ENCODE results near the gene GNAQ. TPM values are rescaled to one million over a fixed set of nuclear protein-coding genes. Genes with fewer than 3 reads are reported as not detected.

GNAQ gene
- total RNA-seq, 5 donors from 2014 or later (not counting 1 experiment from before 2014, with no cell fraction given) = 29.3 to 48.4 (median 38.3) TPM

DNA sequence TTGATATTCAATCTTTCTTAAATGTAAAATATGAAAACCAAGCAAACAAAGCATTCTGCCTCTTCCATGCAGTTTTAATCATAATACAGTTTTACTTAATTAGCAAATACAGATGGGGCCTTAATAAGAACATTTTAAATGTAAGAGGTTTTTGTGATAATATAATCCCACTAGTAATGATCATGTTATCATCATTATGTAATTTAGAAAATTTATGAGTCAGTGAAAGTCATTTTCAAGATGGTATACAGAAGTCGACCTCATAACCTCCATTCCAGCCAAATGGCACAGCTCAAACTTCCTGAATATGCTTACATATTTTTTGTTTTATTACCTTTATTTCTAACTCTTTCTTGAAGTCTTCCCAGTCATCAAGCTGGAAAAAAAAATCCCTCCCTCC, 281.3 kb downstream of the GNAQ start:
- H3K27ac Mint-ChIP-seq = no peak overlapping the region

DNA sequence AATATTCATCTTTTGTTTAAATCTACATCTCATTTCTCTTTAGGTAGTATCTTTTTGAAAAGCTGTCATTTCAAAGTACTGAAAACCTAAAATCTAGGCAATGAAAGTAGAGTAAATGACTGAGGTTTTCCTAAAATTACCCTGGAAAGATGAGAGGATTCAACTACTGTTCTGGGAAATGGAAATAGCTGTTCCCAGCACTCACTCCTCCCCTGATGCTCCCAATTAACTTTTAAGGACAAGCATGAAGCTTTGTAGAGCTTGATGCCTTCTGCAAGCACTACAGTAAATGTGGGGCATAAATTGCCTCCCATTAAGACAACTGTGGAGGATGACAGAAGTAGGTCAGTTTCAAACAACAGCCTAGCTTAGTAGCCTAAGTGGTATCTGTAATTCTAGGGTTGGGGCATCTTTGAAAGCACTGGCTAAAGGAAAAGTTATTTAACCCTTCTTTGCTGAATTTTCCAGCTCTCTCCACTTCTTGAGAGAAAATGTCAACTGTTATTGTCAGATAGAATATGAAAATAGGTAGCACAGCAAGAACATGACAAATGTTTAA, 283.3 kb downstream of the GNAQ start:
- Mint-ChIP-seq H3K36me3 (peaks cover 20% of the 10 kb centered on the region), H3K27ac (no peak overlapping the region), H3K9me3 (no peaks in the 10 kb centered on the region), H3K4me3 (no peak overlapping the region), H3K4me1 (peaks cover 39 to 44% (median 39%) of the 10 kb centered on the region in 3 donors), H3K27me3 (no peaks in the 10 kb centered on the region)
- ChIA-PET POLR2A (no interaction called here), CTCF (no interaction called here)
- no peaks in the 10 kb centered on the region for H3K27me3 ChIP-seq (replicated peaks in 1 of 2; ENCODE audit: control insufficient read depth in 2 of 2, extremely low read depth in 1 of 2, insufficient read depth in 2 of 2, low read length in 1 of 2)
- DNase-seq (no peak), ATAC-seq (replicated peaks in 1 of 4) (no peak)
- H3K9me3 ChIP-seq = no peaks in the 10 kb centered on the region
- peaks cover 0 to 11% of the 10 kb centered on the region in 2 experiments for H3K4me1 ChIP-seq (ENCODE audit: control insufficient read depth in 1 of 2, extremely low read depth in 1 of 2, insufficient read depth in 2 of 2, low read length in 2 of 2)
- H3K36me3 ChIP-seq (ENCODE audit: control insufficient read depth in 2 of 2, extremely low read depth in 1 of 2, insufficient read depth in 1 of 2, low read length in 1 of 2) = peaks cover 0 to 2% of the 10 kb centered on the region in 2 donors
- no peak overlapping the region for H3K27ac ChIP-seq (ENCODE audit: low read length)
- H3K4me3 ChIP-seq (ENCODE audit: control insufficient read depth in 1 of 2, extremely low read depth in 1 of 2, low read length in 1 of 2) = no peak overlapping the region

More for the DNA sequence above, 281.3 kb downstream of the GNAQ start:
- H3K36me3 Mint-ChIP-seq = peaks cover 16% of the 10 kb centered on the region
- DNase-seq (no peak), ATAC-seq (replicated peaks in 1 of 4) (no peak)
- WGBS (ENCODE audit: insufficient coverage) = no CpG with 5 or more reads among the region's 1 CpG
- ChIA-PET POLR2A (no interaction called here), CTCF (interaction anchor here (0.5 to 0.6 kb wide), 2 partner anchors 279 to 319 kb away, joined by 3 read pairs; no protein-coding TSS in a partner anchor)
- no peaks in the 10 kb centered on the region for H3K27me3 Mint-ChIP-seq
- no peak overlapping the region for H3K27ac ChIP-seq (ENCODE audit: low read length)
- no peaks in the 10 kb centered on the region for H3K9me3 Mint-ChIP-seq
- peaks cover 32 to 34% (median 34%) of the 10 kb centered on the region in 3 donors for H3K4me1 Mint-ChIP-seq
- H3K36me3 ChIP-seq (ENCODE audit: control insufficient read depth in 2 of 2, extremely low read depth in 1 of 2, insufficient read depth in 1 of 2, low read length in 1 of 2) = no peaks in the 10 kb centered on the region
- H3K27me3 ChIP-seq (replicated peaks in 1 of 2; ENCODE audit: control insufficient read depth in 2 of 2, extremely low read depth in 1 of 2, insufficient read depth in 2 of 2, low read length in 1 of 2) = no peaks in the 10 kb centered on the region
- no peaks in the 10 kb centered on the region for H3K9me3 ChIP-seq
- no peak overlapping the region for H3K4me3 Mint-ChIP-seq
- H3K4me3 ChIP-seq (ENCODE audit: control insufficient read depth in 1 of 2, extremely low read depth in 1 of 2, low read length in 1 of 2) = no peak overlapping the region
- H3K4me1 ChIP-seq (ENCODE audit: control insufficient read depth in 1 of 2, extremely low read depth in 1 of 2, insufficient read depth in 2 of 2, low read length in 2 of 2) = peaks cover 0 to 11% of the 10 kb centered on the region in 2 experiments

DNA sequence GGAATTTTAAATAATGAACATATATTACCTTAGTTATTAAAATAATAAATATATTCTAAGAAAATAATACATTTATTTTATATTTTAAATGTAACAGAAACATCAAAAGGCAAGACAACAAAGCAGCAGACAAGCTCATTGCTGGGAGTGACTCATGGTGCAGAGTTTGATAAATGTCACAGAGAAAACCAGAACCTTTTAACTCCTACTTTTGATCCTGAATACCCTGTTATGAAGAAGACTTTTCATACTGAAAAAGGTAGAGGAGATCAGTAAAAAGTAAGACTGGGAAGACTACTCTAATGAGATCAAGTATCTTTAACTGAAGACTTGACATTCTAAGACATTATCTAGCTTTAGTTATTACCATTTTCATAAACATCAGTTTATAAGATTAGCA, 284.4 kb downstream of the GNAQ start:
- Mint-ChIP-seq H3K9me3 (no peaks in the 10 kb centered on the region), H3K27ac (no peak overlapping the region), H3K27me3 (no peaks in the 10 kb centered on the region), H3K4me1 (peaks cover 37 to 55% (median 39%) of the 10 kb centered on the region in 3 donors), H3K4me3 (no peak overlapping the region), H3K36me3 (peaks cover 24% of the 10 kb centered on the region)
- Histone ChIP-seq H3K36me3 (ENCODE audit: control insufficient read depth in 2 of 2, extremely low read depth in 1 of 2, insufficient read depth in 1 of 2, low read length in 1 of 2) (peaks cover 0 to 2% of the 10 kb centered on the region in 2 donors), H3K27ac (ENCODE audit: low read length) (no peak overlapping the region), H3K27me3 (replicated peaks in 1 of 2; ENCODE audit: control insufficient read depth in 2 of 2, extremely low read depth in 1 of 2, insufficient read depth in 2 of 2, low read length in 1 of 2) (no peaks in the 10 kb centered on the region), H3K9me3 (no peaks in the 10 kb centered on the region), H3K4me3 (ENCODE audit: control insufficient read depth in 1 of 2, extremely low read depth in 1 of 2, low read length in 1 of 2) (no peak overlapping the region), H3K4me1 (ENCODE audit: control insufficient read depth in 1 of 2, extremely low read depth in 1 of 2, insufficient read depth in 2 of 2, low read length in 2 of 2) (peaks cover 0 to 11% of the 10 kb centered on the region in 2 experiments)
- DNase-seq (no peak), ATAC-seq (replicated peaks in 1 of 4) (peak in 1 of 4 experiments; percentile 35)
- CTCF ChIA-PET = no interaction called here
- POLR2A ChIA-PET = no interaction called here

DNA sequence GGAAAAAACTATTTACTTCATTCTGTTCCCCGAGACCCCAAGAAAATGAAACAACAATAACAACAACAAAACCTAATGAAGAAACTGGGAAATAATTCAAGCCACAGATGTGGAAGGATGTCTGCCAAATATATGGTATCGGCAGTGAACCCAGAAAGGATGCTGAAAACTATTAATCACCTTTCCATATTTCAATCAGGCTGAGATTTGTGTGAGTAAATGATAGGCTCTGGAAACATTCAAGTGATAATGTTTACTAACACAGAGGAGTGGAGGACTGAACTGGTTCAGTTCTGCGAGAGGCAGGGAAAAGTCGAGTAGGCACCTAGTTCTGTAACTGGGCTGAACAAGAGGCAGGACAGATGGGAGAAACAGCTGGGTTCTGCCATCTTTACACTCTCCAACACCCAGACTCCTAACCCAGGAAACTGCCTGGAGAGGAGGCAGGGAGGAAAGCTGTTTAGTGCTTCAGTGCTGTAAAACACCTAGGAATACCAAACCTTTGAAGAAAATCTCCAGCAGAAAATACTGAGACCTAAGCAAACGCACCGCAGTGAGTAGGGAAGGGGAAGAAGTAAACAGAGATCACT, 286.7 kb downstream of the GNAQ start:
- DNase-seq (no peak), ATAC-seq (replicated peaks in 1 of 4) (no peak)
- Histone ChIP-seq H3K4me3 (ENCODE audit: control insufficient read depth in 1 of 2, extremely low read depth in 1 of 2, low read length in 1 of 2) (no peak overlapping the region), H3K4me1 (ENCODE audit: control insufficient read depth in 1 of 2, extremely low read depth in 1 of 2, insufficient read depth in 2 of 2, low read length in 2 of 2) (peaks cover 0 to 11% of the 10 kb centered on the region in 2 experiments), H3K36me3 (ENCODE audit: control insufficient read depth in 2 of 2, extremely low read depth in 1 of 2, insufficient read depth in 1 of 2, low read length in 1 of 2) (peaks cover 0 to 2% of the 10 kb centered on the region in 2 donors), H3K27ac (ENCODE audit: low read length) (no peak overlapping the region), H3K27me3 (replicated peaks in 1 of 2; ENCODE audit: control insufficient read depth in 2 of 2, extremely low read depth in 1 of 2, insufficient read depth in 2 of 2, low read length in 1 of 2) (no peaks in the 10 kb centered on the region), H3K9me3 (no peaks in the 10 kb centered on the region)
- Mint-ChIP-seq H3K4me3 (no peak overlapping the region), H3K27me3 (no peaks in the 10 kb centered on the region), H3K4me1 (peaks cover 29 to 47% (median 30%) of the 10 kb centered on the region in 3 donors), H3K36me3 (peaks cover 26% of the 10 kb centered on the region), H3K9me3 (no peaks in the 10 kb centered on the region), H3K27ac (peak overlapping the region in 1 of 2 donors; percentile 1)
- CTCF ChIA-PET = no interaction called here
- POLR2A ChIA-PET = no interaction called here
- no CpG with 5 or more reads among the region's 6 CpGs for WGBS (ENCODE audit: insufficient coverage)

DNA sequence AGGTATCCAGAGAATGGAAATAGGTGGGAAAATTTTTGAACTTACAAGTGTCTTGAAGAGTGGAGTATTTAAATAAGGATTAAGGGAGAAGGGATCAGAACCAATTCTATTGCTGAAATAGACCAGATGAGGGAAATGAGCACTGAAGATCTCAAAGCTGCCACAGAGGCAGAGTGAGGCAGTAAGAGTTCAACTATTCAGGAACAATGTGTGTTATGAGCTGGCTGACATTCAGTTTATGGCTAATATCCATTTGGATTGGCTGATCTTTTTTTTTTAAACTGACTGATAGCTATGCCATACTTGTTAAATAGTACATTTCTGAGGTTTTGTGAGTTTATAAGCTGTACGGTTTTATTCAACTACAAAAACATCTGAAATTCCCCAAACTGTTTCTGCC, 288.2 kb downstream of the GNAQ start:
- Histone ChIP-seq H3K27me3 (replicated peaks in 1 of 2; ENCODE audit: control insufficient read depth in 2 of 2, extremely low read depth in 1 of 2, insufficient read depth in 2 of 2, low read length in 1 of 2) (no peaks in the 10 kb centered on the region), H3K36me3 (ENCODE audit: control insufficient read depth in 2 of 2, extremely low read depth in 1 of 2, insufficient read depth in 1 of 2, low read length in 1 of 2) (peaks cover 0 to 2% of the 10 kb centered on the region in 2 donors), H3K4me3 (ENCODE audit: control insufficient read depth in 1 of 2, extremely low read depth in 1 of 2, low read length in 1 of 2) (no peak overlapping the region), H3K4me1 (ENCODE audit: control insufficient read depth in 1 of 2, extremely low read depth in 1 of 2, insufficient read depth in 2 of 2, low read length in 2 of 2) (peaks cover 0 to 11% of the 10 kb centered on the region in 2 experiments), H3K27ac (ENCODE audit: low read length) (no peak overlapping the region), H3K9me3 (no peaks in the 10 kb centered on the region)
- peaks cover 23% of the 10 kb centered on the region for H3K36me3 Mint-ChIP-seq
- ATAC-seq (replicated peaks in 1 of 4) (no peak), DNase-seq (no peak)
- no peak overlapping the region for H3K27ac Mint-ChIP-seq
- H3K9me3 Mint-ChIP-seq = no peaks in the 10 kb centered on the region
- CTCF ChIA-PET = no interaction called here
- H3K27me3 Mint-ChIP-seq = no peaks in the 10 kb centered on the region
- H3K4me3 Mint-ChIP-seq = no peak overlapping the region
- POLR2A ChIA-PET = interaction anchor here in 1 of 2 donors (0.6 kb wide), 1 partner anchor 610 kb away, joined by 5 read pairs; no protein-coding TSS in a partner anchor
- peaks cover 29 to 47% (median 29%) of the 10 kb centered on the region in 3 donors for H3K4me1 Mint-ChIP-seq
- no CpG with 5 or more reads among the region's 1 CpG for WGBS (ENCODE audit: insufficient coverage)

DNA sequence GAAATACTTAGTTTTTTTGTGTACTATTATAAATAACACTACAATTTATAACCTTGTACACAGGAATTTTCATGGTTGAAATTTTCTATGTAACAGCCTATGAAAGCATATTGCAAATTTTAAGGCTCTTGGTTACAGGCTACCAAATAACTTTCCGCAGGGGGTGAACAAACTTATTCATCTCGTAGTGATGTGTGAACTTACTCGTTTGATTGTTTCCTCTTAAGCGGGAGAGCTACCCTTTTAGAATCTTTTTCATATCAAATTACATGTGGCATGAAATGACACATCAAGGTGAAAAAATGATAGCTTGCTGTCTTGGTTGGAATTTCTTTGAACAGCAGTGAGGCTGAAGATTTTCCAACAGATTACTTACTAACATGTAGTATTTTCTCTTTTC, 292.7 kb downstream of the GNAQ start:
- ChIA-PET CTCF (interaction anchor here (0.6 to 1.3 kb wide), 2 partner anchors 38 to 283 kb away, joined by 3 to 5 read pairs; no protein-coding TSS in a partner anchor), POLR2A (interaction anchor here in 1 of 2 donors (0.7 kb wide), 1 partner anchor 380 kb away, joined by 4 read pairs; no protein-coding TSS in a partner anchor)
- no peak overlapping the region for H3K27ac Mint-ChIP-seq
- Histone ChIP-seq H3K36me3 (ENCODE audit: control insufficient read depth in 2 of 2, extremely low read depth in 1 of 2, insufficient read depth in 1 of 2, low read length in 1 of 2) (no peaks in the 10 kb centered on the region), H3K4me3 (ENCODE audit: control insufficient read depth in 1 of 2, extremely low read depth in 1 of 2, low read length in 1 of 2) (no peak overlapping the region), H3K27me3 (replicated peaks in 1 of 2; ENCODE audit: control insufficient read depth in 2 of 2, extremely low read depth in 1 of 2, insufficient read depth in 2 of 2, low read length in 1 of 2) (no peaks in the 10 kb centered on the region), H3K27ac (ENCODE audit: low read length) (no peak overlapping the region), H3K9me3 (no peaks in the 10 kb centered on the region), H3K4me1 (ENCODE audit: control insufficient read depth in 1 of 2, extremely low read depth in 1 of 2, insufficient read depth in 2 of 2, low read length in 2 of 2) (no peaks in the 10 kb centered on the region)
- H3K4me1 Mint-ChIP-seq = peaks cover 0 to 18% (median 4%) of the 10 kb centered on the region in 3 donors
- no CpG with 5 or more reads among the region's 4 CpGs for WGBS (ENCODE audit: insufficient coverage)
- DNase-seq (no peak), ATAC-seq (replicated peaks in 1 of 4) (no peak)
- H3K9me3 Mint-ChIP-seq = no peaks in the 10 kb centered on the region
- no peak overlapping the region for H3K4me3 Mint-ChIP-seq
- no peaks in the 10 kb centered on the region for H3K27me3 Mint-ChIP-seq
- peaks cover 32% of the 10 kb centered on the region for H3K36me3 Mint-ChIP-seq
